HEK293 (cell line): ENCODE results near the gene ISL1.

Experiments
- CTCF ChIA-PET: fragments of 350-600 bp; formaldehyde crosslinking; extraction: SDS; loops from one replicate; lab custom pipeline; 2021; ENCODE audit warnings: antibody characterized with exemption; lab: Yijun Ruan, JAX
- POLR2A ChIA-PET: fragments of 300-600 bp; formaldehyde crosslinking; extraction: SDS; loops from one replicate; lab custom pipeline; 2020; ENCODE audit warnings: antibody characterized with exemption, inconsistent platforms; lab: Yijun Ruan, JAX
- H3K27ac ChIP-seq: fragments of 200-500 bp; sonication (Bioruptor generic); 2 replicates; pipeline ENCODE4 v1.5.1; 2014; ENCODE audit warnings: low read depth, low read length, control low read depth, inconsistent platforms; ENCODE audit errors: extremely low read depth
- H3K36me3 ChIP-seq, 2 experiments: fragments of 200-500 bp in 1 of 2; sonication (Bioruptor generic) in 1 of 2; 1 replicate in 1 of 2; 2 replicates in 1 of 2; pipeline ENCODE4 v1.5.1; 2014 to 2017; ENCODE audit warnings: inconsistent platforms in 2 of 2, low read length in 2 of 2; ENCODE audit not compliant: control insufficient read depth in 2 of 2, insufficient read depth in 1 of 2
- H3K4me1 ChIP-seq: fragments of 200-500 bp; sonication (Bioruptor generic); 2 replicates; pipeline ENCODE4 v1.5.1; 2014; ENCODE audit warnings: mild to moderate bottlenecking, low read length, inconsistent platforms; ENCODE audit not compliant: control insufficient read depth, insufficient read depth
- H3K4me3 ChIP-seq: 2 replicates; pipeline ENCODE4 v1.5.1; 2011; ENCODE audit warnings: low read depth, mild to moderate bottlenecking, control low read depth, low read length, moderate library complexity
- H3K9me3 ChIP-seq: fragments of 200-500 bp; sonication (Bioruptor generic); 2 replicates; pipeline ENCODE4 v1.5.1; 2014; ENCODE audit warnings: low read depth, low read length, inconsistent platforms; ENCODE audit not compliant: control insufficient read depth, insufficient read depth
- EGR2 ChIP-seq: fragments of 450-650 bp; formaldehyde crosslinking; IDR thresholded peaks from 2 replicates; pipeline ENCODE4 v1.5.1; 2016; ENCODE audit warnings: low read depth, missing biosample characterization, missing genetic modification characterization
- KLF10 ChIP-seq: fragments of 450-650 bp; IDR thresholded peaks from 2 replicates; pipeline ENCODE4 v1.5.1; 2018; ENCODE audit warnings: missing biosample characterization, mild to moderate bottlenecking, missing genetic modification characterization
- MYNN ChIP-seq: fragments of 450-650 bp; formaldehyde crosslinking; IDR thresholded peaks from 2 replicates; pipeline ENCODE4 v1.5.1; 2016; ENCODE audit warnings: missing biosample characterization, missing genetic modification characterization, borderline replicate concordance
- MZF1 ChIP-seq: fragments of 450-650 bp; formaldehyde crosslinking; IDR thresholded peaks from 2 replicates; pipeline ENCODE4 v1.5.1; 2017; ENCODE audit warnings: missing biosample characterization, missing genetic modification characterization, borderline replicate concordance
- TRIM28 ChIP-seq: IDR thresholded peaks from 2 replicates; pipeline ENCODE4 v1.6.1; 2011; ENCODE audit warnings: low read length, control low read depth, borderline replicate concordance
- ZBTB17 ChIP-seq: fragments of 450-650 bp; formaldehyde crosslinking; IDR thresholded peaks from 2 replicates; pipeline ENCODE4 v1.5.1; 2016; ENCODE audit warnings: missing biosample characterization, missing genetic modification characterization
- ZBTB44 ChIP-seq: fragments of 450-650 bp; IDR thresholded peaks from 2 replicates; pipeline ENCODE4 v1.5.1; 2018; ENCODE audit warnings: missing biosample characterization, mild to moderate bottlenecking, missing genetic modification characterization
- ZNF169 ChIP-seq: fragments of 450-650 bp; formaldehyde crosslinking; IDR thresholded peaks from 2 replicates; pipeline ENCODE4 v1.5.1; 2016; ENCODE audit warnings: missing biosample characterization, missing genetic modification characterization
- ZNF184 ChIP-seq: fragments of 450-650 bp; IDR thresholded peaks from 2 replicates; pipeline ENCODE4 v1.5.1; 2018; ENCODE audit warnings: missing biosample characterization, mild to moderate bottlenecking, missing genetic modification characterization
- ZNF398 ChIP-seq: fragments of 450-650 bp; formaldehyde crosslinking; IDR thresholded peaks from 2 replicates; pipeline ENCODE4 v1.5.1; 2017; ENCODE audit warnings: missing biosample characterization, missing genetic modification characterization
- ZNF654 ChIP-seq: fragments of 450-650 bp; formaldehyde crosslinking; IDR thresholded peaks from 2 replicates; pipeline ENCODE4 v1.5.1; 2016; ENCODE audit warnings: low read depth, missing biosample characterization, missing genetic modification characterization

ISL1 gene

GRCh38 chr5:51378448-51379330, 4.6 kb upstream of the ISL1 start:
- H3K4me3 ChIP-seq: peak overlapping the region; percentile 46
- TF ChIP-seq MYNN (no peak), ZBTB17 (tag by site-specific recombination) (0 out of 2 replicates have a peak, but pooled peaks have one; percentile 37), TRIM28 (peak; percentile 22; the same call in 1 of the 2 replicates)
- peaks cover 25% of the 10 kb centered on the region for H3K4me1 ChIP-seq
- POLR2A ChIA-PET: interaction anchor here (0.5 to 1.0 kb wide), 2 partner anchors 9 to 417 kb away, joined by 3 to 5 read pairs; no protein-coding TSS in a partner anchor
- H3K9me3 ChIP-seq: no peaks in the 10 kb centered on the region
- no peaks in the 10 kb centered on the region for H3K36me3 ChIP-seq
- peak overlapping the region; percentile 67 for H3K27ac ChIP-seq
- CTCF ChIA-PET: interaction anchor here (0.6 to 4.7 kb wide), 4 partner anchors 415 to 470 kb away, joined by 3 to 19 read pairs (median 5); no protein-coding TSS in a partner anchor

GRCh38 chr5:51379331-51379700, 3.9 kb upstream of the ISL1 start:
- Histone ChIP-seq H3K4me1 (peaks cover 22% of the 10 kb centered on the region), H3K9me3 (no peaks in the 10 kb centered on the region), H3K27ac (peak overlapping the region; percentile 67; the same call in 1 of the 2 replicates), H3K36me3 (no peaks in the 10 kb centered on the region), H3K4me3 (peak overlapping the region; percentile 46)
- ChIA-PET POLR2A (no interaction called here), CTCF (interaction anchor here (0.6 to 4.7 kb wide), 3 partner anchors 416 to 469 kb away, joined by 3 to 19 read pairs (median 7); no protein-coding TSS in a partner anchor)
- TF ChIP-seq KLF10 (tag by site-specific recombination): no peak

GRCh38 chr5:51380603-51381207, 2.5 kb upstream of the ISL1 start:
- H3K36me3 ChIP-seq: no peaks in the 10 kb centered on the region
- no peak overlapping the region for H3K4me3 ChIP-seq
- no peaks in the 10 kb centered on the region for H3K9me3 ChIP-seq
- TF ChIP-seq ZBTB44 (tag by site-specific recombination) (no peak), ZNF184 (tag by site-specific recombination) (no peak), EGR2 (tag by site-specific recombination) (no peak), MZF1 (tag by site-specific recombination) (no peak), ZNF654 (peak; percentile 36), ZNF169 (no peak), ZNF398 (no peak)
- H3K27ac ChIP-seq: no peak overlapping the region
- ChIA-PET POLR2A (interaction anchor here (0.6 kb wide), 1 partner anchor 244 kb away, joined by 3 read pairs; no protein-coding TSS in a partner anchor), CTCF (interaction anchor here (0.6 to 4.7 kb wide), 13 partner anchors 8 to 422 kb away, joined by 3 to 19 read pairs (median 4); no protein-coding TSS in a partner anchor)
- peaks cover 14% of the 10 kb centered on the region for H3K4me1 ChIP-seq
